Right lobe of liver (tissue), 4 donors: ENCODE results near the gene GTF2IRD1.

Source experiments
- POLR2A ChIP-seq: fragments of 450-650 bp; IDR thresholded peaks from one replicate; pipeline ENCODE4 v1.6.1; 2017; ENCODE audit warnings: antibody characterized with exemption, mild to moderate bottlenecking
- TF ChIP-seq, protein P1 (sequence below), 4 donors: fragments of 200-600 bp in 3 of 4; fragments of 450-650 bp in 1 of 4; IDR thresholded peaks; one replicate each; pipeline versions ENCODE4 v1.5.1 to v1.8.0; 2016 to 2022; ENCODE audit warnings: antibody characterized with exemption in 4 of 4, mild to moderate bottlenecking in 2 of 4
- donor health status: DM: no; HTN: no; CAD: no.
- donor health status: DM: no; HTN: no; CAD: no.
- donor health status: DM: no; HTN: yes; CAD: no.

DNA sequence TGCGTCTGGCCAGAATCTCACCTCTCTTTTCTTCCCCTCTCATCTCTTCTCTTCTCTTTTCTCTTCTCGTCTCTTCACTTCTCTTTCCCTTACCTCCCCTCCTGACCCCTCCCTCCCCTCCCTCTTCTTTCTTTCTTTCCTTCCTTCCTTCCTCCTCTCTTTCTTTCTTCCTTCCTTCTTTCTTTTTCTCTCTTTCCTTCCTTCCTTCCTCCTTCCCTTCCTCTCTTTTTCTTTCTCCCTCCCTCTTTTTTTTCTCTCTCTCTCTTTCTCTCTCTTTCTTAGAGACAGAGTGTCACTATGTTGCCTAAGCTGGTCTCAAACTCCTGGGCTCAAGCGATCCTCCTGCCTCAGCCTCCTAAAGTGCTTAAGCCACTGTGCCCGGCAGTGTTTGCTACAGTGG is 4.6 kb upstream of the GTF2IRD1 start:
- TF ChIP-seq, protein P1, sequence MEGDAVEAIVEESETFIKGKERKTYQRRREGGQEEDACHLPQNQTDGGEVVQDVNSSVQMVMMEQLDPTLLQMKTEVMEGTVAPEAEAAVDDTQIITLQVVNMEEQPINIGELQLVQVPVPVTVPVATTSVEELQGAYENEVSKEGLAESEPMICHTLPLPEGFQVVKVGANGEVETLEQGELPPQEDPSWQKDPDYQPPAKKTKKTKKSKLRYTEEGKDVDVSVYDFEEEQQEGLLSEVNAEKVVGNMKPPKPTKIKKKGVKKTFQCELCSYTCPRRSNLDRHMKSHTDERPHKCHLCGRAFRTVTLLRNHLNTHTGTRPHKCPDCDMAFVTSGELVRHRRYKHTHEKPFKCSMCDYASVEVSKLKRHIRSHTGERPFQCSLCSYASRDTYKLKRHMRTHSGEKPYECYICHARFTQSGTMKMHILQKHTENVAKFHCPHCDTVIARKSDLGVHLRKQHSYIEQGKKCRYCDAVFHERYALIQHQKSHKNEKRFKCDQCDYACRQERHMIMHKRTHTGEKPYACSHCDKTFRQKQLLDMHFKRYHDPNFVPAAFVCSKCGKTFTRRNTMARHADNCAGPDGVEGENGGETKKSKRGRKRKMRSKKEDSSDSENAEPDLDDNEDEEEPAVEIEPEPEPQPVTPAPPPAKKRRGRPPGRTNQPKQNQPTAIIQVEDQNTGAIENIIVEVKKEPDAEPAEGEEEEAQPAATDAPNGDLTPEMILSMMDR (IDR thresholded peaks at IDR 0.05): no peak
- no peak for TF ChIP-seq POLR2A
